H1 (cell line): Measurements from ENCODE around the gene PRICKLE2. TPM values are rescaled to one million over a fixed set of nuclear protein-coding genes. Genes with fewer than 3 reads are reported as not detected.

Experiments used
- CTCF ChIA-PET: fragments of 300-600 bp; sonication (Branson Sonifier 250); formaldehyde crosslinking; loops from one replicate; lab custom pipeline; 2021; ENCODE audit not compliant: partially characterized antibody; lab: Charles Lee
- POLR2A ChIA-PET: fragments of 300-600 bp; sonication (Branson Sonifier 250); formaldehyde crosslinking; loops from one replicate; lab custom pipeline; 2021; ENCODE audit warnings: inconsistent platforms; ENCODE audit not compliant: partially characterized antibody; lab: Charles Lee
- DNase-seq, 2 experiments: peaks; one replicate each; pipeline versions ENCODE4 v3.0.0 to v3.0.0-alpha.2; 2010 to 2022; ENCODE audit warnings: low spot score in 2 of 2, low read depth in 1 of 2, mixed read lengths in 1 of 2
- FAIRE-seq: peaks from 2 replicates; lab custom pipeline; 2011; peaks lifted over from hg19 to GRCh38; lab: Jason Lieb, UNC
- H2AFZ ChIP-seq: 2 replicates; pipeline ENCODE4 v1.8.1; 2012; ENCODE audit warnings: low read length, inconsistent platforms
- H2AK5ac ChIP-seq: 2 replicates; pipeline ENCODE4 v1.6.1; 2013; ENCODE audit warnings: low read depth, low read length
- H2BK120ac ChIP-seq: replicated peaks from 2 replicates; pipeline ENCODE3; 2013; ENCODE audit warnings: low read depth, low read length, inconsistent platforms
- H2BK12ac ChIP-seq: 2 replicates; pipeline ENCODE4 v1.6.1; 2013; ENCODE audit warnings: low read depth, low read length
- H2BK15ac ChIP-seq: 2 replicates; pipeline ENCODE4 v1.6.1; 2013; ENCODE audit warnings: low read length
- H2BK20ac ChIP-seq: 2 replicates; pipeline ENCODE4 v1.6.1; 2013; ENCODE audit warnings: low read length
- H2BK5ac ChIP-seq: 2 replicates; pipeline ENCODE4 v1.6.1; 2013; ENCODE audit warnings: low read depth, low read length
- H3K14ac ChIP-seq: 2 replicates; pipeline ENCODE4 v1.6.1; 2013; ENCODE audit warnings: inconsistent platforms; ENCODE audit not compliant: insufficient read length
- H3K18ac ChIP-seq: 2 replicates; pipeline ENCODE4 v1.6.1; 2013; ENCODE audit warnings: low read length; ENCODE audit errors: extremely low read depth
- H3K23ac ChIP-seq: 2 replicates; pipeline ENCODE4 v1.6.1; 2013; ENCODE audit warnings: inconsistent platforms; ENCODE audit not compliant: insufficient read length
- H3K23me2 ChIP-seq: 2 replicates; pipeline ENCODE4 v1.6.1; 2013; ENCODE audit warnings: low read depth, low read length
- H3K27ac ChIP-seq: 2 replicates; pipeline ENCODE4 v1.6.1; 2011; ENCODE audit warnings: low read depth, low read length, inconsistent platforms
- H3K27me3 ChIP-seq, 4 experiments: replicated peaks in 1 of 4; 1 replicate in 1 of 4; 2 replicates in 3 of 4; pipeline versions ENCODE4 v1.6.1 to v1.8.1; 2011 to 2013; ENCODE audit warnings: low read length in 3 of 4, mild to moderate bottlenecking in 3 of 4, inconsistent platforms in 2 of 4, mixed read lengths in 2 of 4, moderate library complexity in 1 of 4; ENCODE audit not compliant: control insufficient read depth in 3 of 4, insufficient read depth in 3 of 4; ENCODE audit errors: extremely low read depth in 1 of 4
- H3K36me3 ChIP-seq, 4 experiments: 2 replicates each; pipeline versions ENCODE4 v1.6.1 to v1.8.1; 2011 to 2013; ENCODE audit warnings: mild to moderate bottlenecking in 4 of 4, low read length in 3 of 4, moderate library complexity in 2 of 4, control low read depth in 1 of 4, inconsistent platforms in 1 of 4; ENCODE audit not compliant: insufficient read depth in 4 of 4, control insufficient read depth in 2 of 4
- H3K4ac ChIP-seq: replicated peaks from 2 replicates; pipeline ENCODE3; 2013; ENCODE audit warnings: low read length, low read depth, mixed read lengths, inconsistent platforms; ENCODE audit not compliant: insufficient read length
- H3K4me1 ChIP-seq, 4 experiments: replicated peaks in 1 of 4; 1 replicate in 1 of 4; 2 replicates in 3 of 4; pipeline versions ENCODE4 v1.6.1 to v1.8.1; 2011 to 2013; ENCODE audit warnings: low read length in 3 of 4, inconsistent platforms in 2 of 4, mixed read lengths in 1 of 4; ENCODE audit not compliant: insufficient read depth in 4 of 4, control insufficient read depth in 3 of 4
- H3K4me2 ChIP-seq, 2 experiments: 2 replicates each; pipeline versions ENCODE4 v1.6.1 to v1.8.1; 2011 to 2013; ENCODE audit warnings: low read depth in 2 of 2, low read length in 2 of 2, control low read depth in 1 of 2, inconsistent platforms in 1 of 2, mild to moderate bottlenecking in 1 of 2; ENCODE audit not compliant: insufficient read depth in 1 of 2
- H3K4me3 ChIP-seq, 4 experiments: fragments of 200-600, 300-600 bp in 1 of 4; sonication (generic), shearing (Covaris generic), sonication (Bioruptor Twin) in 1 of 4; 2 replicates each; pipeline versions ENCODE4 v1.5.1 to v1.8.1; 2011 to 2016; ENCODE audit warnings: low read length in 4 of 4, low read depth in 3 of 4, control low read depth in 2 of 4, inconsistent platforms in 2 of 4, mild to moderate bottlenecking in 2 of 4, mixed read lengths in 1 of 4, moderate library complexity in 1 of 4; ENCODE audit not compliant: insufficient read depth in 2 of 4; ENCODE audit errors: extremely low read depth in 1 of 4
- H3K56ac ChIP-seq: replicated peaks from 2 replicates; pipeline ENCODE3; 2013; ENCODE audit warnings: low read depth, mild to moderate bottlenecking, mixed read lengths, low read length, inconsistent platforms; ENCODE audit not compliant: insufficient read length
- H3K79me1 ChIP-seq: 2 replicates; pipeline ENCODE4 v1.6.1; 2013; ENCODE audit warnings: low read depth, low read length, control low read depth
- H3K79me2 ChIP-seq, 2 experiments: 2 replicates each; pipeline versions ENCODE4 v1.6.1 to v1.8.1; 2012 to 2013; ENCODE audit warnings: low read length in 2 of 2, mild to moderate bottlenecking in 2 of 2, inconsistent platforms in 1 of 2; ENCODE audit not compliant: insufficient read depth in 2 of 2, control insufficient read depth in 1 of 2
- H3K9ac ChIP-seq, 4 experiments: replicated peaks in 1 of 4; 1 replicate in 1 of 4; 2 replicates in 3 of 4; pipeline versions ENCODE4 v1.6.1 to v1.8.1; 2011 to 2013; ENCODE audit warnings: low read depth in 3 of 4, low read length in 3 of 4, control low read depth in 2 of 4, mild to moderate bottlenecking in 2 of 4, moderate library complexity in 2 of 4, inconsistent platforms in 1 of 4; ENCODE audit errors: extremely low read depth in 1 of 4
- H3K9me3 ChIP-seq, 2 experiments: 2 replicates each; pipeline versions ENCODE4 v1.6.1 to v1.8.1; 2012 to 2013; ENCODE audit warnings: mild to moderate bottlenecking in 2 of 2, moderate library complexity in 2 of 2, control low read depth in 1 of 2, inconsistent platforms in 1 of 2, low read depth in 1 of 2, low read length in 1 of 2, mixed read lengths in 1 of 2; ENCODE audit not compliant: insufficient read depth in 2 of 2
- H4K20me1 ChIP-seq, 2 experiments: replicated peaks in 1 of 2; 2 replicates each; pipeline versions ENCODE3 to v1.8.1; 2011 to 2013; ENCODE audit warnings: inconsistent platforms in 2 of 2, low read length in 2 of 2, mild to moderate bottlenecking in 1 of 2; ENCODE audit not compliant: insufficient read depth in 2 of 2, control insufficient read depth in 1 of 2
- H4K5ac ChIP-seq: 2 replicates; pipeline ENCODE4 v1.6.1; 2013; ENCODE audit warnings: low read length, low read depth, mixed read lengths, inconsistent platforms; ENCODE audit not compliant: insufficient read length
- H4K8ac ChIP-seq: 2 replicates; pipeline ENCODE4 v1.8.0; 2013; ENCODE audit warnings: mild to moderate bottlenecking, moderate library complexity, low read length, inconsistent platforms; ENCODE audit not compliant: insufficient read depth; ENCODE audit errors: extremely low read depth
- H4K91ac ChIP-seq: replicated peaks from 2 replicates; pipeline ENCODE3; 2013; ENCODE audit warnings: low read length, mixed read lengths, inconsistent platforms; ENCODE audit not compliant: insufficient read length
- CEBPB ChIP-seq: IDR thresholded peaks from 2 replicates; pipeline ENCODE4 v1.6.1; 2012; ENCODE audit warnings: low read depth, low read length
- CTBP2 ChIP-seq: IDR thresholded peaks from 2 replicates; pipeline ENCODE4 v1.7.0; 2011; ENCODE audit warnings: borderline replicate concordance, mild to moderate bottlenecking, moderate library complexity, mixed read lengths, low read length; ENCODE audit not compliant: insufficient read depth, insufficient read length
- HDAC2 ChIP-seq, 2 experiments: fragments of 300-600 bp in 1 of 2; sonication (generic) in 1 of 2; IDR thresholded peaks; 2 replicates each; pipeline ENCODE4 v1.6.1; 2011 to 2012; ENCODE audit warnings: low read depth in 2 of 2, low read length in 2 of 2, mild to moderate bottlenecking in 2 of 2, moderate library complexity in 2 of 2, borderline replicate concordance in 1 of 2, inconsistent platforms in 1 of 2
- HDAC6 ChIP-seq: IDR thresholded peaks from one replicate; pipeline ENCODE4 v1.7.1; 2012; ENCODE audit warnings: low read depth, mild to moderate bottlenecking, inconsistent platforms, low read length, moderate library complexity
- JUND ChIP-seq: IDR thresholded peaks from 2 replicates; pipeline ENCODE4 v1.6.1; 2011; ENCODE audit warnings: mild to moderate bottlenecking, improper control_type of control experiment, low read length
- MAX ChIP-seq: IDR thresholded peaks from 2 replicates; pipeline ENCODE4 v1.6.1; 2012; ENCODE audit warnings: inconsistent platforms
- POU5F1 ChIP-seq: IDR thresholded peaks from 2 replicates; pipeline ENCODE4 v1.6.1; 2011; ENCODE audit warnings: low read depth, mild to moderate bottlenecking, low read length, moderate library complexity
- SIRT6 ChIP-seq: IDR thresholded peaks from one replicate; pipeline ENCODE4 v1.7.1; 2012; ENCODE audit warnings: low read length, inconsistent platforms
- SP4 ChIP-seq: IDR thresholded peaks from 2 replicates; pipeline ENCODE4 v1.6.1; 2012; ENCODE audit warnings: low read length, inconsistent platforms
- TEAD4 ChIP-seq: IDR thresholded peaks from 2 replicates; pipeline ENCODE4 v1.6.1; 2012; ENCODE audit warnings: low read depth, low read length, inconsistent platforms, mixed read lengths
- WGBS, 2 experiments: shearing (Covaris generic) in 1 of 2; methylation state at CpG; one replicate each; pipeline versions ENCODE4 v1.1.6 to v1.1.7; 2013 to 2015; ENCODE audit warnings: low lambda C conversion rate in 2 of 2, mixed read lengths in 2 of 2, inconsistent platforms in 1 of 2, low coverage in 1 of 2, missing lambda C conversion rate in 1 of 2; ENCODE audit not compliant: insufficient replicate concordance in 2 of 2, insufficient coverage in 1 of 2, insufficient read length in 1 of 2; ENCODE audit errors: extremely low coverage in 1 of 2, missing lambda C conversion rate in 1 of 2; 5-methylcytosine and 5-hydroxymethylcytosine counted together
- polyA plus RNA-seq, 7 experiments: library from polyadenylated mRNA; depleted of rRNA in 3 of 7; stranded (reverse) in 5 of 7; unstranded in 2 of 7; fragments of >200 nt in 5 of 7; fragments of 200-250 nt in 2 of 7; gene quantifications; 1 replicate in 5 of 7; 2 replicates in 1 of 7; 4 replicates in 1 of 7; pipeline versions ENCODE4 v1.2.1 to v1.2.3, GENCODE V29; 2011 to 2013; ENCODE audit warnings: missing spikeins in 2 of 7, mixed read lengths in 2 of 7
- total RNA-seq: library from RNA; stranded (reverse); fragmentation: NEBNext Ultra II Directional; extraction: Animal tissue kit (Norgen Biotek cat#: 25700); gene quantifications from 2 replicates; pipeline ENCODE4 v1.2.1, GENCODE V29; 2021

Gene PRICKLE2
- total and polyA plus RNA-seq, 2 of the 8 experiments (the other 6 are each of a cell fraction or from before 2014, with no cell fraction given) = 2.9 to 8.0 TPM

DNA sequence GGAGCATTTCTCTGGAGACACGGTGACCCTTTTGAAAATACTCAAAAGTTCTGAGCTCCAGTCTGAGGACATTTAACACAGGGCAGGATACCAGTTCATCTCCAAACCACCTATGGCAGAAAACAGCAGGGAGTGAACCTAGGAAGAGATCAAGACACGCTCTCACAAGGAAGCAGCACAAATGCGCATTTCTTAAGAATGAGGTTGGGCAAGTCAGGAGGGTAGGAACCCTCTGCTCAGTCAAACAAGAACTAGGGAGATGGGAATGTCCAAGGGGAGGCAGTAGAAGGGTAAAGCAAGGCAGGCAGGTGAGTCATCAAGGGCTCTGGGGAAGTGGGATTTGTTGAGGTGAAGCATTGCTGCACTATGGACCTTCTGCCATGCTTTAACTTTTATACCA lies 141.7 kb downstream of the PRICKLE2 start:
- H3K9me3 ChIP-seq = no peaks in the 10 kb centered on the region
- WGBS, 2 experiments = 64% methylated on average over 3 of the region's 3 CpGs; no CpG with 5 or more reads in 1 of the 2 experiments
- H3K79me1 ChIP-seq = no peaks in the 10 kb centered on the region
- no peak overlapping the region for H4K91ac ChIP-seq
- no peaks in the 10 kb centered on the region for H3K79me2 ChIP-seq
- H3K23me2 ChIP-seq = no peaks in the 10 kb centered on the region
- H2BK12ac ChIP-seq = 0 out of 2 replicates have a peak overlapping the region, but pooled peaks have one; percentile 80
- no peak overlapping the region for H3K4me3 ChIP-seq
- FAIRE-seq (peak; percentile 72), DNase-seq (no peak)
- no peak overlapping the region for H3K27ac ChIP-seq
- H3K14ac ChIP-seq = no peak overlapping the region
- ChIA-PET POLR2A (interaction anchor here (0.5 to 1.0 kb wide), 2 partner anchors 10 to 453 kb away, joined by 3 read pairs; no protein-coding TSS in a partner anchor), CTCF (interaction anchor here (1.5 kb wide), 1 partner anchor 142 kb away, joined by 3 read pairs; no protein-coding TSS in a partner anchor)
- H4K5ac ChIP-seq = no peak overlapping the region
- H3K23ac ChIP-seq = no peak overlapping the region
- H2AK5ac ChIP-seq = 0 out of 2 replicates have a peak overlapping the region, but pooled peaks have one; percentile 82
- H2AFZ ChIP-seq = no peak overlapping the region
- peak overlapping the region; percentile 65; the same call in 1 of the 2 replicates for H2BK15ac ChIP-seq
- H2BK20ac ChIP-seq = peak overlapping the region; percentile 76; the same call in 1 of the 2 replicates
- H3K18ac ChIP-seq = peak overlapping the region; percentile 34; the same call in 1 of the 2 replicates
- H3K4ac ChIP-seq = no peak overlapping the region
- H3K4me1 ChIP-seq = peaks cover 0 to 14% (median 13%) of the 10 kb centered on the region in 4 experiments; a peak in 3 of 7 replicates
- no peak overlapping the region for H2BK120ac ChIP-seq
- no peaks in the 10 kb centered on the region; a peak in 1 of 8 replicates for H3K36me3 ChIP-seq
- no peaks in the 10 kb centered on the region for H3K27me3 ChIP-seq
- H3K4me2 ChIP-seq = 0 out of 4 replicates have a peak overlapping the region, but pooled peaks of 1 of the 2 experiments have one; percentile 29
- no peaks in the 10 kb centered on the region for H4K20me1 ChIP-seq
- H4K8ac ChIP-seq = no peak overlapping the region
- peak overlapping the region; percentile 78; the same call in 1 of the 2 replicates for H2BK5ac ChIP-seq
- no peak overlapping the region for H3K9ac ChIP-seq
- H3K56ac ChIP-seq = no peak overlapping the region
- TF ChIP-seq MAX (no peak), SP4 (no peak), HDAC6 (no peak), TEAD4 (no peak), JUND (peak; percentile 57; the same call in 1 of the 2 replicates), CTBP2 (no peak), SIRT6 (no peak), POU5F1 (peak; percentile 99), CEBPB (no peak), HDAC2 (IDR thresholded peaks at IDR 0.05; ENCODE audit: borderline replicate concordance in 1 of 2, low read depth in 2 of 2, low read length in 2 of 2) (0 out of 4 replicates have a peak, but pooled peaks of 1 of the 2 experiments have one; percentile 47)
